Measurements from ENCODE around the gene PPP1R14D.
"Not testable (repeated sequence)": the region's sequence is repeated elsewhere in the genome, so short reads cannot be mapped to it uniquely, and the experiment has no call there.

PPP1R14D gene, protein sequence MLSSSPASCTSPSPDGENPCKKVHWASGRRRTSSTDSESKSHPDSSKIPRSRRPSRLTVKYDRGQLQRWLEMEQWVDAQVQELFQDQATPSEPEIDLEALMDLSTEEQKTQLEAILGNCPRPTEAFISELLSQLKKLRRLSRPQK

GRCh38 chr15:40828447-40829036 is at the start of gene PPP1R14D:
PPP1R14D (minus strand) TSS chr15:40828708; CDS start chr15:40828641, 67 bp downstream.
- DNase-seq (ENCODE audit: low read depth in 2 of 2): no peak

- no peak for DNase-seq (ENCODE audit: low read depth in 2 of 2)
Observed at GRCh38 chr15:40877694-40878093, 49.2 kb upstream of the PPP1R14D start.

DNA sequence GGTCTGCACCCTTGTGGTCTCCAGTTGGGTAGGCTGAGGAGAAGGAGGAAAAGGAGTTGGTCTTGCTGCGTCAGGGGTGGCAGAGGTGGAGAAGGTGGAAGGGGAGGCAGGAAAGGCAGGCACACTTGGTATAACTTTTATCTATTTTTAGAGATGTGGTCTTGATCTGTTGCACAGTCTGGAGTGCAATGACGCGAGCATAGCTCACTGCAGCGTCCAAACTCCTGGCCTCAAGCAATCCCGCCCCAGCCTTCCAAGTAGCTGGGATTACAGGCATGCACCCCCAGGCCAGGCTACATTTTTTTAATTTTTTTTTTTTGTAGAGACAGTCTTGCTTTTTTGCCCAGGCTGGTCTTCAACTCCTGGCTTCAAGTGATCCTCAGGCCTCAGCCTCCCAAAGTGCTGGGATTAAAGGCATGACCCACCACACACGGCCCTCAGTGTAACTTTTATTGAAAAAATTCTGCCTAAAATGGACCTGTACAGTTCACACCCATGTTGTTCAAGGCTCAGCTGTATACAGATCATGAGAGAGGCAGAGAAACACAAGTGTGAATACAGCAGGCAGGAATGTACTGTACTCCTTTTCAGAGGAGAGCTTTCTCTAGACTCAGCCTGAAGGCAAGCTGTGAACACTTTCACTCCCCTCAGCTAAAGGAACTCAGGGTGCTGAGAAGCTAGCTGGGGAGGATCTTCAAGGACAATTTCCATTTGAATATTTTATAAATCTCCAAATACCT is 47.7 kb upstream of the PPP1R14D start:
- DNase-seq (ENCODE audit: low read depth in 2 of 2): no peak

- no peak for DNase-seq (ENCODE audit: low read depth in 2 of 2)
Observed at GRCh38 chr15:40873694-40874561, 45.4 kb upstream of the PPP1R14D start, which contains the start of gene RHOV. RHOV (minus strand) TSS chr15:40874234; CDS start chr15:40874139, 95 bp downstream.

GRCh38 chr15:40872791-40873693 is 44.5 kb upstream of the PPP1R14D start:
- DNase-seq (ENCODE audit: low read depth in 2 of 2): no peak

DNA sequence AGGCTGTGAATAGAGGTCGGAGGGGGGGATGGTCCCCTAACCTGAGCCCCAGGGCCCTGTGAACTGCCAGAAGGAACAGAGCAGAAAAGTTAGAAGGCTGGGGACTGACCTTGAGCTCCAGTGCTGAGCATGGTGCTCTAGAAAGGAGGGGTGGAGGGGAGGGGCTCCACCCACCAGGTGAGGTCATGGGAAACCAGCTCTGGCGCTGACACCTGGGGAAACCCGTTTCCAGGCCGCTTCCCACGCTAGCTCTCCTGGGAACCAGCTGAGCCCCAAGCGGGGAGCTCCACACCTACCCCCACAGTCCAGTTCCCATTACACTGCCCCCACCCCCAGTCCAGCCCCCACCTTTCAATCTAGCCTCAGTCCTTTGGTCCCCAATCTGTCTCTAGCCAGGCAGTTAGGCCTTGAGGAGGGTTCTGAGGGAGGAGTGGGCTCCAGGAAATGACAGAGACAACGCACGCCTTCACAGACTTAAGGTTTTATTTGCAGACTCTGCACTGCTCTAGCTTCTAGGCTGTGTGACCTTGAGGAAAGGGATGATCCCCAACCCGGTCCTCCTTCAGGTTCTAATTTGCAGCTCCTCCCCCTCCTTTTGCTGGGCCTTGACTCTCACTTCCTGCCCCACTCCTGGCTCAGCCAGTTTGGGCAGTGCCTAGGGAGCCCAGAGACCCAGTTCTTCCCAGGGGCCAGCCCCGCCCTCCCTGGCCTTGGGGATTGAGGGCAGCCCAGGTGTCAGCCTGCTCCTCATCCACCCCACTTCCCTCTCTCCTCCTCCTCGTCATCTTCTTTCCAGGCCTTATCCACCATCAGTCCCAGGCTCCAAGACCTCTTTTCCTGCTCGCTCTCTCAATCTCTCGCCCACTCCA is 43.5 kb upstream of the PPP1R14D start:
- DNase-seq (ENCODE audit: low read depth in 2 of 2): no peak

GRCh38 chr15:40870716-40871115 is 42.2 kb upstream of the PPP1R14D start:
- no peak for DNase-seq (ENCODE audit: low read depth in 2 of 2)

DNA sequence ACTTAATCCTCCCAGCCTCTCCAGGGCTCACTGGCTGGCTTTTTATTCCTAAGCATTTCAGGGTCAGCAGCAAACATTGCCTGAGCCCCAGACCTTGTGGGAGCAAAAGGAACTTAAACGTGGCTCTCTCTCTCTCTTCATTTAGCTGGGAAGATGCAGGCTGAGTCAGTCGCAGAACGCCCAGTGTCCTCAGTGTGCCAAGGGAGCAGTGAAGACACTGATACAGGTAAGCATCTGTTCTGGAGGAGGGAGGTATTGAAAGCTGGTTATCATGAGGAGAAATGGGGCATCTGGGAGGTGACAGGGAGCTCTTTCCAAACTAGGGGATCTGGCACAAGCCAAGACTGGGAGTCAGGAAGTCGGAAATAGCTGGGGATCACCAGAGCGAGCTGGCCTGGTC is 41.2 kb upstream of the PPP1R14D start:
- no peak for DNase-seq (ENCODE audit: low read depth in 2 of 2)

DNA sequence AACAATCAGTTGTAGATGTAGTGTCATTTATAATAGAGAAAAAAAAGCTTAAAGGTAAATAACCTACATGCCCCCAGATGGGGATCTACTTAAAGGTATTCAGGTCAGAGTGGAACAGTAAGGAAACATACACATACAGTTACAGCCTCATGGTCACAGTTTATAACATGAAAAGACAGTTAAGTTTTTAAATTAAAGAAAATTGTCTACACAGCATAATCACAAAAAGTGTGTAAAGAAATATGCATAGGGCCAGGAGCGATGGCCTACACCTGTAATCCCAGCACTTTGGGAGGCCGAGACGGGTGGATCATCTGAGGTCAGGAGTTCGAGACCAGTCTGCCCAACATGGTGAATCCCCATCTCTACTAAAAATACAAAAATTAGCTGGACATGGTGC is 38.7 kb upstream of the PPP1R14D start:
- no peak for DNase-seq (ENCODE audit: low read depth in 2 of 2)

DNA sequence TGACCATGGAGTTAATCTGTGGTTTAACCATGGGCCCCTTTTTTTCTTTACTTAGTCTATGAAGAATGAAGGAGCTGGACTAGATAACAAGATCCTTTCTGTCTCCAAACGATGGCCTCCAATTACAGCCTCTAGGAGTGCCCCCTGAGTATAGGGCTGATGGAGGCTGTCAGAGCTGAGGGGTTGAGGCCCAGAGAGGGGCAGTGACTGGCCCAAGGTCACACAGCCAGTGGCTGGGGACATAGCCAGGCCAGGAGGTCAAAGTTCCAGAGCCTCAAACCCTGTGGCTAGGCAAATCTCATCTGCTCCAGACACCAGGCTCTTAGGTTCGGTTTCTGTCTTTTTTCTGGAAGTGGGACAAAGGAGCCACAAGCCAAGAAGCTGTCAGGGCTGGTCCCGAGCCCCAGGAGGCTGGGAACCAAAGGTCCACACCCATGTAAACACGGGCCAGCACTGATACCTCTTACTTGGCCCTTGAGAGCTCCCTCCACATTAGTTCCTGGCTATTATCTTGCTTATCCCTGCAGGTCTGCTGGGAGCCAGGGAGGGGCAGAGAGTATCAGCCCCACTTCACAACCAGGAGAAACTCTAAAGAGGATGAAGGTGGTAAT is 35.3 kb upstream of the PPP1R14D start:
- no peak for DNase-seq (ENCODE audit: low read depth in 2 of 2)

GRCh38 chr15:40861147-40861546 is 32.6 kb upstream of the PPP1R14D start:
- DNase-seq (ENCODE audit: low read depth in 2 of 2): not testable (repeated sequence)

DNA sequence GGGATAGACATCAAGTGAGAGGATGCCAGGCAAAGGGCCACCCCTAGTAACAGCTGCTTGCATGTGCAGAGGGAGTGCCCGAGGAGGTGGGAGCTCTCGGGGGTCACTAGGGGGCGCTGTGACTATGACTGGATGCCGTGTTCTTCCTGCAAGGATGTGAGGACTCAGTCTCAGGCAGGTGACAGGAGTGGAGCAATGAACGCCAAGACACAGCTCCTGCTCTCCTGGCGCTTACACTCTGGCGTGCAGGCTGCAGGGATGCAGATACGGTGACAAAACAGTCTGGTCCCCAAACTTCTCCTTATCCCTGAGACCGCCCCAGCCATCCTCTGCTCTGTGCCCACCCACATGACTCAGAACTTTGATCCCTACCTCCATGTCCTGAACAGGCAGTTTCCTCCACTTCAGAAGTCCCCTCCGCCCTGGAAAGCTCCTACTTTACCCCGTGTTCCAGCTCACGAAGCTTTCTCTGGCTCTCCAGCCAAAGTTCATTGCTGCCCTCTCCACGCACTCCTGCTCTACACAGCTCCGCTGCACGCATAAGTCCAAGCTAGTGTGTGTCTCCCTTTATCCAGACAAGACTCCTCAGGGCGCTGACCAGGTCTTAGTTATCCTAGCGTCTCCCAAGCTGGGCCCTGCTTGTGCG is 30.8 kb upstream of the PPP1R14D start:
- DNase-seq (ENCODE audit: low read depth in 2 of 2): peak in 1 of 2 experiments; percentile 27

DNA sequence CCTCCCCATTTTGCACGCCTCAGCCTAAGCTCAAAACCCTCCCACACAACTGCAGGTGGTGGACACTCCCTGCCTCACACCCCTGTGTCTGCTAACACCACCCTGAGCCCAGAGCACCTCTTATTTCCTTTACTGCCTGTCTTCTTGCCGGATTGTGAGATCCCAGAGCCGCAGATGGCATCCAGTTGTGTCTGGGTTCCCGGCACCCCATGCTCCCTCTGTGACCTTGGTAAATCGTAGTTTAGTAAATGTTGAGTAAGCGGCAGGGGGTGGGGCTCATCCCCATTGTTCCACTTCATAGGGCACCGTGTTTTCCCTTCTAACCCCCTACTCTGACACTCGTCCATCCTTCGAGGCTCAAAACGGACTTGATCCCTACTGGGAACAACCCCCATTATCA is 30.2 kb upstream of the PPP1R14D start:
- DNase-seq (ENCODE audit: low read depth in 2 of 2): no peak

DNA sequence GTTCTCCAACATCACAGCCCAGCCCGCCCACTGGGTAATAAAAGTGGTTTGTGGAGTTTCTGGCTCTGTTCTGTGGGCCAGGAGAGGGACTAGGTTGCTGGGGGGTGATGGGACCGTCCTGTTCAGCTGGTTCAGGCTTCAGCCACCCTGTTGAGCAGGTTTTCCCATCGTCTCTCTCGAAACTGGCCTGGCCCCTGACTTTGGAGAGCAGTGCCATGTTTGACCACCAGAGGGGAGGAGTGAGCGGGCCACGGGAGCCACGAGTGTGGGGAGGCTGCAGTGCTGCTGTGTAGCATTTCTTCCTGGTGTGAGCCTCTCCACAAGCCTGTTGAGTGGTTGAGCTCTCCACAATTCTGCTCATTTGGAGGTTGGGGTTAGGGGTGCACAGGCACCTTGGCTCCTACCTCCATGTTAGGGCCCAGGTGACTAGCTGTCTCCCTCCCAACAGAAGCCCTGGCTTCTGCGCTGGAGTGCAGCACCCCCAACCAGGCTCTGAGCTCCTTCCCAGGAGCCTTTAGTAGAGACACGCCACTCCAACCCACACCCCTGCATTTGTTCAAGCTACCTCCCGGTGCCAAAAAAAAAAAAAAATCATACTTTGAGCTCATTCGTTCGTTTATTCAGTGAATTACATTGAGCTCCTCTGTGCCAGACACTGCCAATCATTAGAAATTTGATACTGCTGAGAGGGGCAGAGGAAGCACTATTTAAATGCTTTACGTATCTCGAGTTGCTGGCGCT is 29.3 kb upstream of the PPP1R14D start:
- peak; percentile 22 to 30 for DNase-seq (ENCODE audit: low read depth in 2 of 2)

DNA sequence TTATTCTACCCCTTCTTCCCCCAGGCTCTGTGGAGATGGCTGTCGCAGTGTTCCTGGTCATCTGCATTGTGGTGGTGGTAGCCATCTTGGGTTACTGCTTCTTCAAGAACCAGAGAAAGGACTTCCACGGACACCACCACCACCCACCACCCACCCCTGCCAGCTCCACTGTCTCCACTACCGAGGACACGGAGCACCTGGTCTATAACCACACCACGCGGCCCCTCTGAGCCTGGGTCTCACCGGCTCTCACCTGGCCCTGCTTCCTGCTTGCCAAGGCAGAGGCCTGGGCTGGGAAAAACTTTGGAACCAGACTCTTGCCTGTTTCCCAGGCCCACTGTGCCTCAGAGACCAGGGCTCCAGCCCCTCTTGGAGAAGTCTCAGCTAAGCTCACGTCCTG is 28.2 kb upstream of the PPP1R14D start:
- no peak for DNase-seq (ENCODE audit: low read depth in 2 of 2)

GRCh38 chr15:40855706-40856234 is 27.3 kb upstream of the PPP1R14D start:
- DNase-seq (ENCODE audit: low read depth in 2 of 2): no peak

GRCh38 chr15:40854161-40854560 is 25.7 kb upstream of the PPP1R14D start:
- no peak for DNase-seq (ENCODE audit: low read depth in 2 of 2)

DNA sequence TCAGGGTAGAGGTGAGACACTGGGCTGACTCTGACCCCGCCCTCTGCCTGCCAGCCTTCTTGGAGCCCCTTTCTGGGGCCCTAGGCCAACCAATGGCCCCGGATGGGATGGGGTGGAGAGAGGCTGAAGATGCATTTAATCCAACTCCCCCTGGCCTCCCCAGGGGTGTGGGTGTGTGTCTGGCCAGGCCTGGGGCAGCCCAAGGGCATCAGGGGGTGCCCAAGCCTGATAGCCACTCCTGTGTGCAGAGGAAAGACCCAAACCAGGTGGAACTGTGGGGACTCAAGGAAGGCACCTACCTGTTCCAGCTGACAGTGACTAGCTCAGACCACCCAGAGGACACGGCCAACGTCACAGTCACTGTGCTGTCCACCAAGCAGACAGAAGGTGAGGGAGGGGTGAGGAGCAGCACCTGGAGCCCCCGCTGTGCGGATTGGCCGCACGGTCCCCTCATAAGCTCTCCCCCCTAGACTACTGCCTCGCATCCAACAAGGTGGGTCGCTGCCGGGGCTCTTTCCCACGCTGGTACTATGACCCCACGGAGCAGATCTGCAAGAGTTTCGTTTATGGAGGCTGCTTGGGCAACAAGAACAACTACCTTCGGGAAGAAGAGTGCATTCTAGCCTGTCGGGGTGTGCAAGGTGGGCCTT is 24.9 kb upstream of the PPP1R14D start:
- no peak for DNase-seq (ENCODE audit: low read depth in 2 of 2)

Measured in fibroblast of skin of left quadriceps (primary cell).